Measurements from ENCODE around the gene FGD1. TPM values are rescaled to one million over a fixed set of nuclear protein-coding genes. Genes with fewer than 3 reads are reported as not detected.

Gene FGD1
- total RNA-seq, 1 experiment from 2014 or later: 9.9 TPM

DNA sequence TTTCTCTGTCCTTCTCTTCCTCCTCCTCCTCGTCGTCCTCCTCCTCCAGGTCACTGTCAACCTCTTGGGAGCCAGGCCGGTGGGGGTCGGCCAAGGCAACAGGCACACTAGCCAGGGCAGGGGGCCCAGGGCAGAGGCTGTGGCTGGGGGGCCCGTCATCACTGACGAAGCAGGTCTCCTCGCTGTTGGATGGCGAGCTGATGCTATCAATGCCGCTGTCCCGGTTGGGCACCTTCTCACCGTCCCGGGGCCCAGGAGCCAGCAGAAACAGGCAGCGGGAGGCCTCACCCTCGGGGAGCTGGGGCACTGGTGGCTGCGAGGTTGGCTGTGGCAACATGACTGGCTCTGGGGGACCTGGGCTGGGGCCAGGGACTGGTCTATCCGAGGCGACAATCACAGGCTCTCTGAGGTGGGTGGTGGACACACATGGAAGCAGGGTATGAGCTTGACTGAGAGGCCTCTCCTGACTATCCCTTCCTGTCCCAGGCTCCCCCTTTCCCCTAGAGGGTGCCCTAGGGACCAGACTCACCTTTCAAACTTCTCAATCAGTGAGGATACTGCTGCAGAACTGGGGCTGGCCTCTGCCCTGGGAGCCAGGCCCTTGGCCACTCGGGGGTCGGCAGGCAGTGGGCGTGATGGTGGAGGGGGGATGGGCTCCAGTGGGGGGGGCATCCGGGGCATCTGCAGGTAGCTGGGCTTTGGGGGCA lies 25.8 kb downstream of the FGD1 start:
- no TSS peak for BruUV-seq (replicated peaks)
- H3F3A ChIP-seq (ENCODE audit: low read length, unreplicated experiment): no peaks in the 10 kb centered on the region
- ChIA-PET CTCF (no interaction called here), POLR2A (ENCODE audit: unreplicated experiment) (no interaction called here)
- H4K20me1 ChIP-seq (ENCODE audit: low read length): no peaks in the 10 kb centered on the region
- H3K4me3 ChIP-seq (ENCODE audit: low read length): no peak overlapping the region
- intact Hi-C loops (cut with micrococcal nuclease): no loop called here
- H3K27me3 ChIP-seq (ENCODE audit: low read length): no peaks in the 10 kb centered on the region
- H3K9ac ChIP-seq (ENCODE audit: low read length): no peak overlapping the region
- H3K79me2 ChIP-seq (ENCODE audit: low read length): peaks cover 16% of the 10 kb centered on the region
- ATAC-seq (no peak), DNase-seq (no peak)
- peaks cover 12% of the 10 kb centered on the region for H3K4me1 ChIP-seq (ENCODE audit: insufficient read depth, low read length)
- no peak overlapping the region for H3K4me2 ChIP-seq (ENCODE audit: low read length)
- no peaks in the 10 kb centered on the region for H3K9me3 ChIP-seq (ENCODE audit: low read length)
- H3K9me2 ChIP-seq (replicated peaks; ENCODE audit: low read length): no peaks in the 10 kb centered on the region
- no peak overlapping the region for H3K27ac ChIP-seq (ENCODE audit: low read length)
- H2AFZ ChIP-seq (ENCODE audit: low read length): no peak overlapping the region
- H3K36me3 ChIP-seq (ENCODE audit: low read depth, low read length): no peaks in the 10 kb centered on the region
- TF ChIP-seq EZH2phosphoT487 (IDR thresholded peaks at IDR 0.05; ENCODE audit: borderline replicate concordance, low read length) (no peak), EZH2 (IDR thresholded peaks at IDR 0.05; ENCODE audit: low read length, unreplicated experiment) (no peak)
- TF ChIP-seq, protein P1, sequence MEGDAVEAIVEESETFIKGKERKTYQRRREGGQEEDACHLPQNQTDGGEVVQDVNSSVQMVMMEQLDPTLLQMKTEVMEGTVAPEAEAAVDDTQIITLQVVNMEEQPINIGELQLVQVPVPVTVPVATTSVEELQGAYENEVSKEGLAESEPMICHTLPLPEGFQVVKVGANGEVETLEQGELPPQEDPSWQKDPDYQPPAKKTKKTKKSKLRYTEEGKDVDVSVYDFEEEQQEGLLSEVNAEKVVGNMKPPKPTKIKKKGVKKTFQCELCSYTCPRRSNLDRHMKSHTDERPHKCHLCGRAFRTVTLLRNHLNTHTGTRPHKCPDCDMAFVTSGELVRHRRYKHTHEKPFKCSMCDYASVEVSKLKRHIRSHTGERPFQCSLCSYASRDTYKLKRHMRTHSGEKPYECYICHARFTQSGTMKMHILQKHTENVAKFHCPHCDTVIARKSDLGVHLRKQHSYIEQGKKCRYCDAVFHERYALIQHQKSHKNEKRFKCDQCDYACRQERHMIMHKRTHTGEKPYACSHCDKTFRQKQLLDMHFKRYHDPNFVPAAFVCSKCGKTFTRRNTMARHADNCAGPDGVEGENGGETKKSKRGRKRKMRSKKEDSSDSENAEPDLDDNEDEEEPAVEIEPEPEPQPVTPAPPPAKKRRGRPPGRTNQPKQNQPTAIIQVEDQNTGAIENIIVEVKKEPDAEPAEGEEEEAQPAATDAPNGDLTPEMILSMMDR (conservative IDR thresholded peaks at IDR 0.05; ENCODE audit: low read depth, low read length): no peak

DNA sequence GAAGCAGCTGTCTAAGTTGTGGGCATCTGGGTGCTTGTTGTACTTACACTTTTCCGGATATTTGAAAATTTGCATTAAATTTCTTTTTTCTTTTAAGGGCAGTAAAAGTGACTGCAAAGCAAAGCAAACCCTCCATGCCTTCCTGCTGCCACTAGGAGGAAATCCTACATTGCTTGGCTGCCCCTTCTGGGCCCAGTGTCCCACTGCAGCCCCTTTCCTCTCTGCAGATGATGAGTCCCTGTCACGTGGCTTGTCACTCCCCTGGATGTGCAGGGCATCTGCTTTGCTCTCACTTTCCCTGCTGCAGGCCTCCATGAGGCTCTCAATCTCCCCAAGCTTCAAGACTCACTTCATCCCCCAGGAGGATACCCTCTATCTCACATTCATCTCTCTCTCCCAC lies 43.1 kb downstream of the FGD1 start:
- H3K9ac ChIP-seq (ENCODE audit: low read length): no peak overlapping the region
- H3K4me2 ChIP-seq (ENCODE audit: low read length): no peak overlapping the region
- H3K36me3 ChIP-seq (ENCODE audit: low read depth, low read length): no peaks in the 10 kb centered on the region
- ChIA-PET POLR2A (ENCODE audit: unreplicated experiment) (no interaction called here), CTCF (no interaction called here)
- H3K79me2 ChIP-seq (ENCODE audit: low read length): no peaks in the 10 kb centered on the region
- H3K9me2 ChIP-seq (replicated peaks; ENCODE audit: low read length): no peaks in the 10 kb centered on the region
- no TSS peak for BruUV-seq (replicated peaks)
- intact Hi-C loops (cut with micrococcal nuclease): no loop called here
- no peaks in the 10 kb centered on the region for H3K27me3 ChIP-seq (ENCODE audit: low read length)
- DNase-seq: peak; percentile 9
- H4K20me1 ChIP-seq (ENCODE audit: low read length): no peaks in the 10 kb centered on the region
- no peak overlapping the region for H3K4me3 ChIP-seq (ENCODE audit: low read length)
- H3K9me3 ChIP-seq (ENCODE audit: low read length): no peaks in the 10 kb centered on the region
- no peak overlapping the region for H3K27ac ChIP-seq (ENCODE audit: low read length)
- no peaks in the 10 kb centered on the region for H3F3A ChIP-seq (ENCODE audit: low read length, unreplicated experiment)
- H3K4me1 ChIP-seq (ENCODE audit: insufficient read depth, low read length): no peaks in the 10 kb centered on the region
- TF ChIP-seq EZH2 (IDR thresholded peaks at IDR 0.05; ENCODE audit: low read length, unreplicated experiment): no peak
- TF ChIP-seq, protein P1 (conservative IDR thresholded peaks at IDR 0.05; ENCODE audit: low read depth, low read length): peak; percentile 38; the same call in 1 of the 2 replicates
- H2AFZ ChIP-seq (ENCODE audit: low read length): no peak overlapping the region
- peak; percentile 51 for ATAC-seq

DNA sequence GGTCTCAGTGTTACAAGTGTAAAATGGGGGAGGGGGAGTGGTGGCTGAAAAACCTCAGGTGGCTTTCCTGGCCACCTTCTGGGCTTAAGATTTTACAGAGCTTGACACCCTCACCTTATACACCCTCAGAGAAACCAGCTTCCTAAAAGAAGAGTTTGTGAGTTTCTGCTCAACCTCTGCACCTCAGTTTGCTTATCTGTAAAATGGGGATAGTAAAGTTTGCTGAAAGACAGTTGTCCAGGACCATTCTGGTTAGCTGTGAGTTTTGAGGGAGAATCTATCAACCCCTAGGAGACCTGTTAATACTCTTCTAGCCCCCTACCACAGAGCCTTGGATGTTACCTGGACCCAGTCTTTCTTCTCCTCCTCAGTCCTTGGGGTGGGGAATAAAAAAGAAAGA lies 46.1 kb downstream of the FGD1 start:
- H3K27me3 ChIP-seq (ENCODE audit: low read length): no peaks in the 10 kb centered on the region
- intact Hi-C loops (cut with micrococcal nuclease): no loop called here
- no peak overlapping the region for H3K4me2 ChIP-seq (ENCODE audit: low read length)
- H3K9ac ChIP-seq (ENCODE audit: low read length): no peak overlapping the region
- H3K4me3 ChIP-seq (ENCODE audit: low read length): no peak overlapping the region
- no peak overlapping the region for H3K27ac ChIP-seq (ENCODE audit: low read length)
- H2AFZ ChIP-seq (ENCODE audit: low read length): no peak overlapping the region
- POLR2A ChIA-PET (ENCODE audit: unreplicated experiment): interaction anchor here (0.5 kb wide), 1 partner anchor 147 kb away, joined by 12 read pairs; no protein-coding TSS in a partner anchor
- DNase-seq: no peak
- no peaks in the 10 kb centered on the region for H3K9me3 ChIP-seq (ENCODE audit: low read length)
- no peaks in the 10 kb centered on the region for H3K79me2 ChIP-seq (ENCODE audit: low read length)
- H3F3A ChIP-seq (ENCODE audit: low read length, unreplicated experiment): no peaks in the 10 kb centered on the region
- H3K9me2 ChIP-seq (replicated peaks; ENCODE audit: low read length): no peaks in the 10 kb centered on the region
- no peaks in the 10 kb centered on the region for H4K20me1 ChIP-seq (ENCODE audit: low read length)
- CTCF ChIA-PET: no interaction called here
- H3K4me1 ChIP-seq (ENCODE audit: insufficient read depth, low read length): no peaks in the 10 kb centered on the region
- TF ChIP-seq EZH2 (IDR thresholded peaks at IDR 0.05; ENCODE audit: low read length, unreplicated experiment) (no peak), EZH2phosphoT487 (IDR thresholded peaks at IDR 0.05; ENCODE audit: borderline replicate concordance, low read length) (no peak)
- TF ChIP-seq, protein P1 (conservative IDR thresholded peaks at IDR 0.05; ENCODE audit: low read depth, low read length): no peak
- no peak for ATAC-seq
- peaks cover 4% of the 10 kb centered on the region for H3K36me3 ChIP-seq (ENCODE audit: low read depth, low read length)
- BruUV-seq (replicated peaks): no TSS peak

Data from PC-3 (cell line).